ENCODE measurements around the gene ACTR2.

Gene ACTR2

DNA sequence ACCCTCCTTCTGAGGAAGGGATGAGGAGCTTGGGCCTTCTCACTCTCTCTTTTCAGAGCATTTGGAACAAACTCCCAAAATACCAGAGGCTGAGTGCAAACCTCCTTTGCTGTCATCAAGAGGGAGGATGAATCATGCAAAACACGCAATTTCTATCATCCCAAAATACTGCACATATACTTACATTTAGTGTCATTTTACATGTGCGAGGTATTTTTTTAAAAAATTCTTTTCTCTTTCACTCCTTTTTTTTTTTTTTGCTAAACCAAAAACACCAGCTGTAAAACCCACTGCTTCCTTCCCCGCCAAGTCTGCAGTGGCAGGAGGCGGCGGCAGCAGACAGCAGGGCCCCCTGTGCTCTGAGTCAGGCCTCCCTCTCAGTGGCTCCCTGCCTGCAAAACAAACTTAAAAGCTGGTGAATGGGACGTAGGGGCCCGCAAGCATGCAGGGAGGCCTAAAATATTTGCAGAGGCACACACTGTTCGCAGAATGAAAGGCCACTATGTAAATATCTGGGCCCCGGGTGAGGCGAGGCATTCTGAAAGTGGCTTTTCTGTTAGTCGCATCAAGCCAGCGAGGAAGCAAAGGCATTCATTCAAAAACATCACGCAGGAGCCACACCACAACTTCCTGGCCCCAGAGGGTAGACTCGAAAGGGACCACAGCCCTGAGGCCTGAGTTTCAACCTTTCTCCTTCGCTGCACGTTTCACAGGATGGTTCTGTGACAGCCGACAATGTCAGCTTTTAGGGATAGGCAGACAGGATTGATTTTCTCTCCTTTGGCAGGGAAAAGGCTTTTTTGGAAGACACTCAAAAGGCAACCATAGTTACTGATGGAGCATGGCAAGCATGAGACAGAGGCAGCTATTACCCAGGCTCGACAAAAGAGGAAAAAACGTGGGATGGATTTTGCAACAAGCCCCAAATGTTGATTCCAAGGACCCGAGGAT lies 73.4 kb downstream of the ACTR2 start:
- H3K27ac ChIP-seq (ENCODE audit: low read depth, low read length), result no peak overlapping the region
- H3K4me3 ChIP-seq (ENCODE audit: low read depth, low read length), result no peak overlapping the region
- H4K12ac ChIP-seq (ENCODE audit: low read depth, low read length), result no peak overlapping the region
- no peaks in the 10 kb centered on the region for H3K9me3 ChIP-seq (ENCODE audit: insufficient read depth, low read depth, low read length)
- H3K18ac ChIP-seq (ENCODE audit: low read length), result no peak overlapping the region
- H3K36me3 ChIP-seq (ENCODE audit: control insufficient read depth in 1 of 2, insufficient read depth in 2 of 2, low read length in 2 of 2), result no peaks in the 10 kb centered on the region
- no peak overlapping the region for H3K9ac ChIP-seq (ENCODE audit: low read length)
- H2BK120ac ChIP-seq (ENCODE audit: insufficient read depth, low read length, poor library complexity), result no peak overlapping the region
- H3K79me2 ChIP-seq (ENCODE audit: control insufficient read depth, insufficient read depth, low read length, poor library complexity), result no peaks in the 10 kb centered on the region
- no peaks in the 10 kb centered on the region for H3K27me3 ChIP-seq (ENCODE audit: insufficient read depth, low read length)
- no peak overlapping the region for H4K8ac ChIP-seq (ENCODE audit: low read depth, low read length)
- no peak overlapping the region for H2AFZ ChIP-seq (ENCODE audit: insufficient read depth, low read length, poor library complexity)
- H3K23ac ChIP-seq (ENCODE audit: low read length), result no peak overlapping the region
- no peaks in the 10 kb centered on the region for H3K4me1 ChIP-seq (ENCODE audit: control insufficient read depth in 1 of 2, insufficient read depth in 2 of 2, low read length in 2 of 2)
- no peak overlapping the region for H3K4me2 ChIP-seq (ENCODE audit: low read length)
- H3K4ac ChIP-seq (ENCODE audit: low read depth, low read length), result no peak overlapping the region
- no CpG with 5 or more reads among the region's 20 CpGs for WGBS (ENCODE audit: extremely low coverage, insufficient coverage, insufficient read length)
- no peak overlapping the region for H4K91ac ChIP-seq (ENCODE audit: low read depth, low read length)
- DNase-seq, result peak in 1 of 2 donors; percentile 31
- no peak overlapping the region for H2BK5ac ChIP-seq (ENCODE audit: low read depth, low read length, poor library complexity)
- H3K14ac ChIP-seq (ENCODE audit: low read length), result no peak overlapping the region
- no peak overlapping the region for H2BK12ac ChIP-seq (ENCODE audit: low read length)
- H2AK5ac ChIP-seq (ENCODE audit: low read length), result no peak overlapping the region
- no peaks in the 10 kb centered on the region for H3K79me1 ChIP-seq (ENCODE audit: low read length)

DNA sequence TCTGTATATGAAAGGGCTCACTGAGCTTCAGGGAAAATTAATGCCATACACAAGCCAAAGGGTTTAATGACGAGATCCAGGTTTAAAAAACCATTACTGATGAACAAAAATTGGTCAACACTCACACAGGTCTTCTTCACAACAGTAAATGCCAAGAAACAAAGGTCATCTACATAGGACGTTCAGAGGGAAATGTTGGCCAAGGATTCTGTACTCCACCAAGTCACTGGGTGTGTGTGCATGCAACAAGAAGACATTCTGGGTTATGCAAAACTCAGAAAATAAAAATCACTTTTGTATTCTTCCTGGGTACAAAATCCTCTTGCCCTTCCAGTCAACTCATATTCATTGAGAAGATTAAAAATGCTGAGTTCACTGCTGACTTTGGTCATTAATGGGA lies 78.3 kb downstream of the ACTR2 start:
- no peak overlapping the region for H4K12ac ChIP-seq (ENCODE audit: low read depth, low read length)
- H2BK120ac ChIP-seq (ENCODE audit: insufficient read depth, low read length, poor library complexity), result no peak overlapping the region
- no peaks in the 10 kb centered on the region for H3K79me1 ChIP-seq (ENCODE audit: low read length)
- no peak overlapping the region for H2AFZ ChIP-seq (ENCODE audit: insufficient read depth, low read length, poor library complexity)
- H3K9ac ChIP-seq (ENCODE audit: low read length), result no peak overlapping the region
- H3K18ac ChIP-seq (ENCODE audit: low read length), result no peak overlapping the region
- H3K27ac ChIP-seq (ENCODE audit: low read depth, low read length), result no peak overlapping the region
- H3K9me3 ChIP-seq (ENCODE audit: insufficient read depth, low read depth, low read length), result no peaks in the 10 kb centered on the region
- H3K4me2 ChIP-seq (ENCODE audit: low read length), result no peak overlapping the region
- no peak overlapping the region for H4K91ac ChIP-seq (ENCODE audit: low read depth, low read length)
- no peaks in the 10 kb centered on the region for H3K27me3 ChIP-seq (ENCODE audit: insufficient read depth, low read length)
- H3K79me2 ChIP-seq (ENCODE audit: control insufficient read depth, insufficient read depth, low read length, poor library complexity), result no peaks in the 10 kb centered on the region
- H2BK5ac ChIP-seq (ENCODE audit: low read depth, low read length, poor library complexity), result no peak overlapping the region
- H3K36me3 ChIP-seq (ENCODE audit: control insufficient read depth in 1 of 2, insufficient read depth in 2 of 2, low read length in 2 of 2), result no peaks in the 10 kb centered on the region
- H2AK5ac ChIP-seq (ENCODE audit: low read length), result no peak overlapping the region
- no peak overlapping the region for H3K23ac ChIP-seq (ENCODE audit: low read length)
- no peak overlapping the region for H3K4ac ChIP-seq (ENCODE audit: low read depth, low read length)
- no CpG with 5 or more reads among the region's 2 CpGs for WGBS (ENCODE audit: extremely low coverage, insufficient coverage, insufficient read length)
- H2BK12ac ChIP-seq (ENCODE audit: low read length), result no peak overlapping the region
- no peak overlapping the region for H4K8ac ChIP-seq (ENCODE audit: low read depth, low read length)
- H3K14ac ChIP-seq (ENCODE audit: low read length), result no peak overlapping the region
- no peak overlapping the region for H3K4me3 ChIP-seq (ENCODE audit: low read depth, low read length)
- no peak for DNase-seq
- peaks cover 6% of the 10 kb centered on the region in 2 experiments for H3K4me1 ChIP-seq (ENCODE audit: control insufficient read depth in 1 of 2, insufficient read depth in 2 of 2, low read length in 2 of 2)

DNA sequence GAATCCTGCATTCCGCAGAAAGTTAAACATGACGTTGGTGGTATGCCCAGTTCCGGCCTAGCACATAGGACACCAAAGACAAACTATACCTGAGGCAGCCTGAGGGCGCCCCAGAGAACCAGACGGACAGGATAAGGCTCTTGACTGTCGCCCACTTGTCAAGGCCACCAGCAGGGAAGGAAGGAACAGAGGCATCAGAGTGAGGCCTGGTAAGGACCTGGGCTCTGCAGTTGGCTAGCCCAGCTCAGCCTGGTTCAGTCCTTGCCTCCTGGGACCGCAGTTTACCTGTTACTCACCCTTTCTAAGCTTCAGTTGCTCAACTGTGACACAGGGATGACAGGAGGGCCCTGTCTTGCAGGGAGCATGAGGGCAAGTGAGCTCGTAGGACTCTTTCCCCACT lies 82.1 kb downstream of the ACTR2 start:
- peak; percentile 71 to 77 for DNase-seq
- Histone ChIP-seq H2AFZ (ENCODE audit: insufficient read depth, low read length, poor library complexity) (peak overlapping the region; percentile 6), H2BK5ac (ENCODE audit: low read depth, low read length, poor library complexity) (no peak overlapping the region), H3K4me2 (ENCODE audit: low read length) (no peak overlapping the region), H3K79me2 (ENCODE audit: control insufficient read depth, insufficient read depth, low read length, poor library complexity) (no peaks in the 10 kb centered on the region), H2BK120ac (ENCODE audit: insufficient read depth, low read length, poor library complexity) (no peak overlapping the region), H3K36me3 (ENCODE audit: control insufficient read depth in 1 of 2, insufficient read depth in 2 of 2, low read length in 2 of 2) (peaks cover 7 to 11% of the 10 kb centered on the region in 2 experiments), H2AK5ac (ENCODE audit: low read length) (no peak overlapping the region), H3K4me3 (ENCODE audit: low read depth, low read length) (no peak overlapping the region), H3K23ac (ENCODE audit: low read length) (no peak overlapping the region), H3K4ac (ENCODE audit: low read depth, low read length) (no peak overlapping the region), H3K9me3 (ENCODE audit: insufficient read depth, low read depth, low read length) (no peaks in the 10 kb centered on the region), H3K14ac (ENCODE audit: low read length) (no peak overlapping the region), H3K27ac (ENCODE audit: low read depth, low read length) (peak overlapping the region; percentile 28), H4K8ac (ENCODE audit: low read depth, low read length) (no peak overlapping the region), H2BK12ac (ENCODE audit: low read length) (no peak overlapping the region), H3K27me3 (ENCODE audit: insufficient read depth, low read length) (no peaks in the 10 kb centered on the region), H3K4me1 (ENCODE audit: control insufficient read depth in 1 of 2, insufficient read depth in 2 of 2, low read length in 2 of 2) (peaks cover 6% of the 10 kb centered on the region in 2 experiments), H3K9ac (ENCODE audit: low read length) (no peak overlapping the region), H3K79me1 (ENCODE audit: low read length) (no peaks in the 10 kb centered on the region), H4K12ac (ENCODE audit: low read depth, low read length) (no peak overlapping the region), H3K18ac (ENCODE audit: low read length) (no peak overlapping the region), H4K91ac (ENCODE audit: low read depth, low read length) (no peak overlapping the region)
- no CpG with 5 or more reads among the region's 8 CpGs for WGBS (ENCODE audit: extremely low coverage, insufficient coverage, insufficient read length)

DNA sequence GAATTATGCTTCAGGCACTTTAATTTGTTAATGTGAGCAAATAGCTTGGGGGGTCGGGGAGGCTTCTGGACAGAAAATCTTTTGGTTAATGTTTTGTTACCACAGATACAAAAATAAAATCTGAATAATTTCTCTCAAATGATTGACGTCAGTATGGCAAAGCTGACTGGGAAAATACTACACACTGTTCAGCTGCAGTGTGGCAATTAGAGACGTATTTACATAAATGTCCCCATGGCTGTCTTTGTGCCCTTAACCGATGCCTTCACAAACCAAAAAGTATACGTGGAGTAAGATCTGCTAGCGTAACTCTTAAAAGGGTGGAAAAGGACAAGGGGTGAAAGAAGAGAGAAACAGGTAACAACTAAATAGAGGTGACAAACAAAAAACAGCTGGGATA lies 83.4 kb downstream of the ACTR2 start:
- Histone ChIP-seq H3K4me3 (ENCODE audit: low read depth, low read length) (no peak overlapping the region), H4K8ac (ENCODE audit: low read depth, low read length) (no peak overlapping the region), H3K36me3 (ENCODE audit: control insufficient read depth in 1 of 2, insufficient read depth in 2 of 2, low read length in 2 of 2) (peaks cover 7 to 13% of the 10 kb centered on the region in 2 experiments), H3K9ac (ENCODE audit: low read length) (no peak overlapping the region), H3K18ac (ENCODE audit: low read length) (no peak overlapping the region), H3K14ac (ENCODE audit: low read length) (no peak overlapping the region), H3K27me3 (ENCODE audit: insufficient read depth, low read length) (no peaks in the 10 kb centered on the region), H3K23ac (ENCODE audit: low read length) (no peak overlapping the region), H3K79me1 (ENCODE audit: low read length) (no peaks in the 10 kb centered on the region), H3K4me1 (ENCODE audit: control insufficient read depth in 1 of 2, insufficient read depth in 2 of 2, low read length in 2 of 2) (peaks cover 6 to 12% of the 10 kb centered on the region in 2 experiments), H2BK5ac (ENCODE audit: low read depth, low read length, poor library complexity) (no peak overlapping the region), H2AK5ac (ENCODE audit: low read length) (no peak overlapping the region), H2BK120ac (ENCODE audit: insufficient read depth, low read length, poor library complexity) (no peak overlapping the region), H3K4me2 (ENCODE audit: low read length) (no peak overlapping the region), H4K91ac (ENCODE audit: low read depth, low read length) (no peak overlapping the region), H3K79me2 (ENCODE audit: control insufficient read depth, insufficient read depth, low read length, poor library complexity) (no peaks in the 10 kb centered on the region), H2AFZ (ENCODE audit: insufficient read depth, low read length, poor library complexity) (no peak overlapping the region), H2BK12ac (ENCODE audit: low read length) (no peak overlapping the region), H3K9me3 (ENCODE audit: insufficient read depth, low read depth, low read length) (no peaks in the 10 kb centered on the region), H4K12ac (ENCODE audit: low read depth, low read length) (no peak overlapping the region), H3K27ac (ENCODE audit: low read depth, low read length) (no peak overlapping the region), H3K4ac (ENCODE audit: low read depth, low read length) (no peak overlapping the region)
- DNase-seq, result no peak
- no CpG with 5 or more reads among the region's 6 CpGs for WGBS (ENCODE audit: extremely low coverage, insufficient coverage, insufficient read length)
